NT2/D1 (cell line): Measurements from ENCODE around the gene CSPG5.

ENCODE experiments used
- YY1 ChIP-seq: IDR thresholded peaks from 2 replicates; pipeline ENCODE4 v1.6.1; 2011; ENCODE audit not compliant: insufficient read length, insufficient read depth
- ZNF274 ChIP-seq: IDR thresholded peaks from 2 replicates; pipeline ENCODE4 v1.6.1; 2011; ENCODE audit warnings: mild to moderate bottlenecking, low read depth, low read length

GRCh38 chr3:47568901-47569300 is 9.8 kb downstream of the CSPG5 start:
- no peak for TF ChIP-seq YY1
- no peak for TF ChIP-seq ZNF274
